Measurements from ENCODE around the gene HIPK4.

The HIPK4 gene

GRCh38 chr19:40365613-40366401 is 24.2 kb downstream of the HIPK4 start:
- DNase-seq (ENCODE audit: low spot score), result peak; percentile 30

GRCh38 chr19:40365010-40365409 is 25.0 kb downstream of the HIPK4 start:
- DNase-seq (ENCODE audit: low spot score), result no peak

- no peak for DNase-seq (ENCODE audit: low spot score)
Measured at GRCh38 chr19:40363069-40363468, 26.9 kb downstream of the HIPK4 start.

- no peak for DNase-seq (ENCODE audit: low spot score)
Measured at GRCh38 chr19:40362160-40362559, 27.8 kb downstream of the HIPK4 start.

GRCh38 chr19:40360708-40361241 is 29.2 kb downstream of the HIPK4 start:
- DNase-seq (ENCODE audit: low spot score), result no peak

GRCh38 chr19:40360020-40360707 is 29.8 kb downstream of the HIPK4 start:
- DNase-seq (ENCODE audit: low spot score), result no peak

- DNase-seq (ENCODE audit: low spot score), result no peak
Measured at GRCh38 chr19:40358773-40359172, 31.2 kb downstream of the HIPK4 start.

GRCh38 chr19:40357640-40358039 is 32.3 kb downstream of the HIPK4 start:
- DNase-seq (ENCODE audit: low spot score), result no peak

GRCh38 chr19:40356681-40357595 is 33.0 kb downstream of the HIPK4 start:
- no peak for DNase-seq (ENCODE audit: low spot score)

GRCh38 chr19:40355975-40356680 is 33.9 kb downstream of the HIPK4 start:
- DNase-seq (ENCODE audit: low spot score), result no peak

- peak; percentile 51 for DNase-seq (ENCODE audit: low spot score)
Measured at GRCh38 chr19:40348961-40349507, 40.9 kb downstream of the HIPK4 start.

- peak; percentile 99 for DNase-seq (ENCODE audit: low spot score)
Measured at GRCh38 chr19:40348125-40348913, 41.7 kb downstream of the HIPK4 start, which contains the start of the genes C19orf47 and PLD3. Gene C19orf47 (minus strand): TSS chr19:40348397. CDS start chr19:40341857, 6,540 bp downstream. Gene PLD3 (plus strand): TSS chr19:40348695. CDS start chr19:40366484, 17,789 bp downstream.

GRCh38 chr19:40344422-40344821 is 45.6 kb downstream of the HIPK4 start:
- no peak for DNase-seq (ENCODE audit: low spot score)

- DNase-seq (ENCODE audit: low spot score), result no peak
Measured at GRCh38 chr19:40342644-40343311, 47.2 kb downstream of the HIPK4 start.

GRCh38 chr19:40341601-40342482 is 48.1 kb downstream of the HIPK4 start:
- DNase-seq (ENCODE audit: low spot score), result no peak

GRCh38 chr19:40339018-40339728 is 50.8 kb downstream of the HIPK4 start:
- no peak for DNase-seq (ENCODE audit: low spot score)

GRCh38 chr19:40337594-40337993 is 52.4 kb downstream of the HIPK4 start:
- no peak for DNase-seq (ENCODE audit: low spot score)

- no peak for DNase-seq (ENCODE audit: low spot score)
Measured at GRCh38 chr19:40337107-40337506, 52.9 kb downstream of the HIPK4 start.
